Stimulated activated CD4-positive, alpha-beta T cell treated with anti-CD3 and anti-CD28 coated beads, Interleukin-12 subunit alpha, Interleukin-12 subunit beta, amount 100 ng/mL, for 24 hours (primary cell): ENCODE measurements around the gene MARS1.
"Not testable (repeated sequence)": the region's sequence is repeated elsewhere in the genome, so short reads cannot be mapped to it uniquely, and the experiment has no call there.

Experiments
- DNase-seq, 2 experiments: peaks; one replicate each; pipeline ENCODE4 v3.0.0-alpha.2; 2020; ENCODE audit warnings: low read depth in 2 of 2

Gene MARS1

GRCh38 chr12:57549909-57550640 lies 62.2 kb downstream of the MARS1 start, which contains the start of gene KIF5A:
TSS of gene KIF5A (plus strand) at chr12:57550044. CDS start at chr12:57550272, 228 bp downstream.
- peak; percentile 12 to 49 for DNase-seq

- DNase-seq = no peak
Measured at GRCh38 chr12:57550641-57551549, 63.0 kb downstream of the MARS1 start.

DNA sequence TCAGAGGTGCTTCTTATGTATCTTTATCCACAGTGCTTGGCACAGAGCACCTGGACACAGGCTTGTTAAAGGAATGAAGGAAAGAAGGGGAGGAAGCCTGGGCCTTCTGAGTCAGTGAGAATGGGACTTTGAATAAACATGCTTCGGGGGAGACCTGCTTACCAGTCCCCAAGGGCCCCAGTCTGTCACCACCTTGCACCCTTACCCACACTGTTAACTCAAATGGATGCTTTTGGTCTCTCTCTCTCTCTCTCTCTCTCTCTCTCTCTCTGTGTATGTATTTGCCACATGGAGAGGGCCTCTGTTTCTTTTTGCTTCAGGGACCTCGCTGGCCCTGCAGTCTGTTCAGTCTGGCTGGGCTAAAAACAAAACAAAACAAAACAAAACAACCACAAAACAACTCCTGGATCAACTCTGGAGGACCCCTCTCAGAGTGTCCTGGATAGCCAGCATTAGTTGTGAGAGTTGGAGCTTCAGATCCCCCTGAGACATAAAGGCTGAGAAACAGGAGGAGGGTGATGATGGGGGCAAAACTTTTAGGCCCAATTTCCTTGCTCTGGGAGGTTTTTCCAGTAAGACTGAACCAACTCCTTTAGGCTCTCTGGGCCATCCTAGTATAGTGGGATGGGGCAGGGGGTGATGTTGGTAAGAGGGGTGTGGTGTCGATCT lies 63.9 kb downstream of the MARS1 start:
- no peak for DNase-seq

- DNase-seq = no peak
Measured at GRCh38 chr12:57552306-57552651, 64.4 kb downstream of the MARS1 start.

DNA sequence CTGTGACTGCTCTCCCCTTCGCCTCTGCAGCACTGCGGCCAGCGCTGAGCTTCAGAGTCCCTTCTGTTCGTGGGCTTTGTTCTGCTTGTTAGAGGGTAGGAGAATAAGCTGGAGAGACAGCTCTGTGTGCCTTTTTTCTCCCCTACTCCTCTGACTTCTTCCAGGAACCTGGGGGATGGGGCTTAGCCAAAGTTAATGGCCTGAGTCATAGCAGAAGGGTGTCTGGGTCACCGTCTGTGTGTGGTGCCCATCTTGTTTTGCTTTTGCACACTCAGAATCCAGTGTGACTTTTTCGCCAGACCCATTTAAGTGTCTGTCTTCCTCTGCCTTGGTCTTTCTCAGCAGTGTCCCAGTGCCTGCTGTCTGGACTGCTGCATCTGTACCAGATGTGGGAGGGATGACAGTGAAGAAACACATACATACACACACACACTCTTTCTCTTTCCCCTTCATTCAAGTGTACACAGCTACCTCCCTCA lies 65.0 kb downstream of the MARS1 start:
- no peak for DNase-seq

DNA sequence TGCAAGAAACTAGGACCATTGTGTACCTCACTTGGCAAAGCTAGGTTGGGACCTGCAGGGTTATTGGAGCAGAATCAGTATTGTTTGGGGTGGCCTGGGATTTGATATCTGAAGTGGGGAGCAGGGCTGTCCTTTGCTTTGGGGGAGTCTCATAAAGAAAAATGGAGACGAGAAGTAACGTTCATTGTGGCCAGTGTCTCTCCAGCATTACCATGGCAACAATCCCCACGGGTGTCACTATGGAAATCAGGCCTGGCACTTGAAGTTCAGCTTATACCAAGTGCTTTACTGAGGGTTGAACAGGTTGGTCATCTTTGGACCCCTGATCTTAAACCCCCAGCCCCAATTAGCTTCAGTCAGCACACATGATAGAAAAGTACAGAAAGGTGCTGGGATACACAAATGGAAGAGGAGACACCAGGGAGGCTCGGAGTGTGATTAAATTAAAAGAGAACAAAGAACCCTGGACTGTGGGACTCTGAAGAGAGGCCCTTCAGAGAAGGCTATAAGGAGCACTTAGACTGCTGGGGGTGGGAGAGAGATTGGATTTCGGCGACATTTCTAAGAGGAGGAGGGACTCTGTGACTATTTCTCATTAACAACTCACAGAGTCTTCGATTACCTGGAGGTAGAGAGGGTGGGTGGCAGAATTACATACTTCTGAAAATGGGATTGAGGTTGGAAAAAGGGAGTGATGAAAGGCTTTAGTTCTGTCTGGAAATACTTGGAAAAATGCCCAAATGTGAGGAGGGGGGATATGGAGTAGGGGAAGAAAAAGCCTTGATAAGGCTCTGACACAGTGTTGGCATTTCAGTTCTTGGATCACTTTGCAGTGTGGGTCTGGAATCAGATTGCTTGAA lies 65.7 kb downstream of the MARS1 start:
- DNase-seq = no peak

GRCh38 chr12:57554453-57554852 lies 66.6 kb downstream of the MARS1 start:
- DNase-seq = no peak

GRCh38 chr12:57554897-57555296 lies 67.0 kb downstream of the MARS1 start:
- no peak for DNase-seq

GRCh38 chr12:57558864-57559263 lies 71.0 kb downstream of the MARS1 start:
- DNase-seq = no peak

- DNase-seq = no peak
Measured at GRCh38 chr12:57560516-57560915, 72.6 kb downstream of the MARS1 start.

- DNase-seq = not testable (repeated sequence)
Measured at GRCh38 chr12:57561117-57561516, 73.2 kb downstream of the MARS1 start.

GRCh38 chr12:57563358-57563757 lies 75.5 kb downstream of the MARS1 start:
- no peak for DNase-seq

GRCh38 chr12:57564178-57564740 lies 76.4 kb downstream of the MARS1 start:
- no peak for DNase-seq
